ENCODE data around the gene KCNH6.

GRCh38 chr17:63490858-63491400 lies 32.2 kb upstream of the KCNH6 start:
- TF ChIP-seq CTCF (IDR thresholded peaks at IDR 0.05) (no peak), POLR2A (IDR thresholded peaks at IDR 0.05) (no peak)

All from body of pancreas (tissue), 4 donors.